Measurements from ENCODE around the gene ACCS. TPM values are rescaled to one million over a fixed set of nuclear protein-coding genes. Genes with fewer than 3 reads are reported as not detected.

The ACCS gene
- total and polyA plus RNA-seq, 2 donors (not counting 3 experiments of a cell fraction or from before 2014, with no cell fraction given): 8.6 to 22.7 TPM

GRCh38 chr11:44110231-44110679 is 44.2 kb downstream of the ACCS start:
- Histone ChIP-seq H3K4me3 (replicated peaks in 1 of 3; ENCODE audit: insufficient read depth in 1 of 3, low read depth in 1 of 3, low read length in 3 of 3) (no peak overlapping the region), H3K27me3 (ENCODE audit: control insufficient read depth in 2 of 2, insufficient read depth in 2 of 2, low read length in 2 of 2) (no peaks in the 10 kb centered on the region), H3K36me3 (ENCODE audit: control insufficient read depth in 2 of 2, extremely low read depth in 1 of 2, insufficient read depth in 2 of 2, low read length in 2 of 2) (peaks cover 0 to 8% of the 10 kb centered on the region in 2 experiments), H3K9me1 (replicated peaks; ENCODE audit: control insufficient read depth, extremely low read depth, insufficient read depth, low read length) (no peaks in the 10 kb centered on the region), H3K27ac (ENCODE audit: insufficient read depth, low read depth, low read length) (no peak overlapping the region), H3K4me2 (ENCODE audit: insufficient read depth, low read length) (no peak overlapping the region), H3K79me2 (ENCODE audit: control insufficient read depth, insufficient read depth, low read length) (no peaks in the 10 kb centered on the region), H3K9me3 (replicated peaks; ENCODE audit: control insufficient read depth, insufficient read depth, low read length) (no peaks in the 10 kb centered on the region), H2AFZ (ENCODE audit: low read depth, low read length) (no peak overlapping the region), H4K20me1 (replicated peaks; ENCODE audit: control insufficient read depth, extremely low read depth, insufficient read depth, low read length) (no peaks in the 10 kb centered on the region), H3K9ac (replicated peaks; ENCODE audit: extremely low read depth, insufficient read depth, low read length) (no peak overlapping the region), H3K4me1 (ENCODE audit: control insufficient read depth, extremely low read depth, insufficient read depth, low read length) (no peaks in the 10 kb centered on the region)
- peak; percentile 93 for FAIRE-seq
- peak; percentile 74 for DNase-seq (ENCODE audit: low read depth, low spot score)
- CTCF ChIA-PET: interaction anchor here (0.5 to 2.4 kb wide), 20 partner anchors 8 to 507 kb away, joined by 3 to 35 read pairs (median 4); partner anchors contain the start of gene EXT2
- BruUV-seq (replicated peaks): no TSS peak
- dilution Hi-C loops (cut with MboI; ENCODE audit: extremely low pct_ligation_motif_present, low sequenced_read_pairs): no loop called here
- intact Hi-C loops (cut with micrococcal nuclease): loop anchor here (1.0 to 10.0 kb wide), 4 partner anchors 16 to 505 kb away; no protein-coding TSS in a partner anchor
- POLR2A ChIA-PET: no interaction called here
- TF ChIP-seq FOS (IDR thresholded peaks at IDR 0.05; ENCODE audit: borderline replicate concordance, insufficient read depth, low read length): no peak
- peak; percentile 76 to 79 for TF ChIP-seq CTCF (IDR thresholded peaks at IDR 0.05; ENCODE audit: extremely low read depth in 1 of 2, insufficient read depth in 1 of 2, low read depth in 1 of 2, low read length in 2 of 2)

GRCh38 chr11:44112091-44112821 is 46.2 kb downstream of the ACCS start:
- FAIRE-seq: no peak
- no peaks in the 10 kb centered on the region for H3K4me1 ChIP-seq (ENCODE audit: control insufficient read depth, extremely low read depth, insufficient read depth, low read length)
- no peak overlapping the region for H2AFZ ChIP-seq (ENCODE audit: low read depth, low read length)
- TF ChIP-seq GATA2 (IDR thresholded peaks at IDR 0.05; ENCODE audit: insufficient read depth, insufficient read length, low read depth, low read length) (no peak), FOS (IDR thresholded peaks at IDR 0.05; ENCODE audit: borderline replicate concordance, insufficient read depth, low read length) (no peak), POLR2A (IDR thresholded peaks at IDR 0.05; ENCODE audit: low read depth, low read length) (no peak), POLR2AphosphoS5 (IDR thresholded peaks at IDR 0.05; ENCODE audit: insufficient read depth, low read depth, low read length) (no peak), EZH2 (IDR thresholded peaks at IDR 0.05; ENCODE audit: borderline replicate concordance, low read depth, low read length, severe bottlenecking) (no peak), JUN (IDR thresholded peaks at IDR 0.05; ENCODE audit: borderline replicate concordance, insufficient read depth, insufficient read length, low read depth) (no peak), MYC (IDR thresholded peaks at IDR 0.05; ENCODE audit: low read depth, low read length) (no peak), MAX (IDR thresholded peaks at IDR 0.05; ENCODE audit: insufficient read depth, insufficient read length) (no peak)
- H3K79me2 ChIP-seq (ENCODE audit: control insufficient read depth, insufficient read depth, low read length): no peaks in the 10 kb centered on the region
- no peak overlapping the region for H3K4me3 ChIP-seq (replicated peaks in 1 of 3; ENCODE audit: insufficient read depth in 1 of 3, low read depth in 1 of 3, low read length in 3 of 3)
- H3K9me1 ChIP-seq (replicated peaks; ENCODE audit: control insufficient read depth, extremely low read depth, insufficient read depth, low read length): no peaks in the 10 kb centered on the region
- DNase-seq (ENCODE audit: low read depth, low spot score): no peak
- no peaks in the 10 kb centered on the region for H3K9me3 ChIP-seq (replicated peaks; ENCODE audit: control insufficient read depth, insufficient read depth, low read length)
- POLR2A ChIA-PET: no interaction called here
- intact Hi-C loops (cut with micrococcal nuclease) (loop anchor here (10.0 kb wide), 1 partner anchor 503 kb away; no protein-coding TSS in a partner anchor), dilution Hi-C loops (cut with MboI; ENCODE audit: extremely low pct_ligation_motif_present, low sequenced_read_pairs) (no loop called here)
- H3K36me3 ChIP-seq (ENCODE audit: control insufficient read depth in 2 of 2, extremely low read depth in 1 of 2, insufficient read depth in 2 of 2, low read length in 2 of 2): peaks cover 0 to 8% of the 10 kb centered on the region in 2 experiments
- no peaks in the 10 kb centered on the region for H4K20me1 ChIP-seq (replicated peaks; ENCODE audit: control insufficient read depth, extremely low read depth, insufficient read depth, low read length)
- CTCF ChIA-PET: interaction anchor here (2.1 kb wide), 1 partner anchor 18 kb away, joined by 8 read pairs; no protein-coding TSS in a partner anchor
- no TSS peak for BruUV-seq (replicated peaks)
- H3K9ac ChIP-seq (replicated peaks; ENCODE audit: extremely low read depth, insufficient read depth, low read length): no peak overlapping the region
- no peak overlapping the region for H3K4me2 ChIP-seq (ENCODE audit: insufficient read depth, low read length)
- no peaks in the 10 kb centered on the region for H3K27me3 ChIP-seq (ENCODE audit: control insufficient read depth in 2 of 2, insufficient read depth in 2 of 2, low read length in 2 of 2)
- H3K27ac ChIP-seq (ENCODE audit: insufficient read depth, low read depth, low read length): no peak overlapping the region
